HG03432 (cell line): Measurements from ENCODE around the gene APEH.
A peak's percentile ranks its signal among the peaks of the same experiment; 100 is the strongest.

ENCODE experiments used
- ATAC-seq: cut with Tn5 transposase; IDR thresholded peaks from one replicate; pipeline ENCODE4 v1.9.1; 2021; ENCODE audit warnings: mild to moderate bottlenecking, moderate library complexity; ENCODE audit not compliant: unreplicated experiment

APEH gene

DNA sequence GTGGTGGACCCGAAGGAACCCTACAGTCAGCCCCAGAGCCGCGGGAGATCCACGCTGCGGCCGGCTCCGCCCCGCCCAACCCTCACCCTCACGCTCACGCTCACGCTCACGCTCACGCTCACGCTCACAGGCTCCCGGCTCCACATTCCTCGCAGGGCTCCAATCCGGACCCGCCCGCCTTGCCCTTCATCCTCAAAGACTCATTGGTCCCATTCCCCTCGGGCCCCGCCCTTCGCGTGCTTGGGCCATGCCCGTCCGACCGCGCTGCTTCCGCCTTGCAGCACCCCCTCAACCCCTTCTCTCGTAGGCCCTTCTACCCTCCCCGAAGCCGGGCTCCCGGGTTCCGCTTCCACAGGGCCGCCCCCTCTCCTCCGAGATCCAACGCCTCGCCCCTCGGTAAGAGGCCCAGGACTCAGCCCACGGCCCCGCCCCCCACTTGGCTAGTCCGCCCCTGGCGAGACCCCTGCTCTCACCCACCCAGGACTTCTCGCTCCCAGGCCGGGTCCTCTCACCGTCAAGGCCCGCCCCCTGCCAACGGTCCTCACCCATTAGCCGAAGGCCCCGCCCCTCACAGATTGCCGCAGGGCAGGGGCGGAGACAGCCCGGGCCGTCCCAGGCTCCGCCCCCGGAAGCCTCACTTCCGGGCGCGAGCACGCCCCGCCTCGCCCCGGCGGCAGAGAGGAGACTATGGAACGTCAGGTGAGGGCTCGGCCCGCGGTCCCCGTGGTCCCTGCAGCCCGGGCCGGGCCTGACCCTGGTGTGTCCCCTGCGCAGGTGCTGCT lies at the start of gene APEH:
TSS of gene APEH (plus strand) at position 637 of the 782 bp plus-strand sequence. CDS start at position 688, 51 bp downstream.
- peak; percentile 85 for ATAC-seq

DNA sequence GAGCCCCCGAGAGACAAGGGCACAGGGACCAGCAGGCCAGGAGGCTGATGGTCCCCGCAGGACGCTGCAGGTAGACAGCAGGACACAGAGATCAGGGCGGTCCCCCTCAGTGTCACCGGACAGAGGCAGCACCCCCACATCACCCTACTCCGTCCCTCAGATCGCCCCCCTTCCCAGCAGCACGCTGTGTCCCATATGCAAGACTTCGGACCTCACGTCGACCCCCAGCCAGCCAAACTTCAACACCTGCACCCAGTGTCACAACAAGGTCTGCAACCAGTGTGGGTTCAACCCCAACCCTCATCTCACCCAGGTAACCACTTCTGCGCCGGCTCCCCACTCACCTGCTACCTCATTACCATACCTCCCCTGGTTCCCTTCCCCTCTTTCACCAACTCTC lies 49.1 kb upstream of the APEH start:
- ATAC-seq = no peak

DNA sequence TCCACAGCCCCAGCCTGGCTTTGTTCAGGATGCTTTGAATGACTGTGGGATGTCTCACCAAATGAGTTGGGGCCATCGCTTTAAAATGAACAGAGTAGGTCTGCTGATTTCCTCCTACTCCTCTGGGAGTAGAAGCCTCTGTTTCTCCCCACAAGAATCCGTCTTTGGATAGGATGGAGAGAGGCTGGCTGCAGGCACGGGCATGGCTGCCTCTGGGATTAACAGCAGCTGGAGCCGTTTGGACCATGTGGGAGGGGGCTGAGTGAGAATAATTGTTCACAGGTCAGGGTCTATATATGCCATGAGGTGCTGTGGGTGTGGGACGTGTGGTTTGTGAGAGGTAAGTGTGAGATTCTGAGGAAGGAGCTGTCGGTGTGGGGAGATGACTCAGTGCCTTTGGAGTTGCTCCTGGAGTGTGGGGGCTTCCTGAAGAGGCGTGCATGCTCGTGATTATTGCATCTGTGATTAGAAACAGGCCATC lies 48.0 kb upstream of the APEH start:
- ATAC-seq = no peak

DNA sequence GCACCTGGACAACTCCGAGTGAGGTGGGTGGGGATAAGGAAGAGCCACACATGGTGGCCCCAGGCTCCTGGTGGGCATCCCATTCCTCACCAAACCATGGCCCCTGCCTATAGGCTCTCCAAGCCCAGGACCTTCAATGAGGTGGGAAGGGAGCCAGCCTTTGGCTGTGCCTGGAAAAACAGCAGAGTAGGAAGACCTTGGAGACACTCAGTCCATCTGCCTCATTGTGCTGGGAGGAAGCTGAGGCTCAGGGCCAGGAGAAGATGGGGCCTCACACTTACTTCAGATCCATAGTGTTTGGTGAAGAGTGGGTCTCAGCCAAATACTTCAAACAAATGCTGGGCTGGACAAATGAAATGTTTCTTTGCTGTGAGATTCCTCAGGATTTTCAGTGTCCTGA lies 47.4 kb upstream of the APEH start:
- ATAC-seq = no peak

DNA sequence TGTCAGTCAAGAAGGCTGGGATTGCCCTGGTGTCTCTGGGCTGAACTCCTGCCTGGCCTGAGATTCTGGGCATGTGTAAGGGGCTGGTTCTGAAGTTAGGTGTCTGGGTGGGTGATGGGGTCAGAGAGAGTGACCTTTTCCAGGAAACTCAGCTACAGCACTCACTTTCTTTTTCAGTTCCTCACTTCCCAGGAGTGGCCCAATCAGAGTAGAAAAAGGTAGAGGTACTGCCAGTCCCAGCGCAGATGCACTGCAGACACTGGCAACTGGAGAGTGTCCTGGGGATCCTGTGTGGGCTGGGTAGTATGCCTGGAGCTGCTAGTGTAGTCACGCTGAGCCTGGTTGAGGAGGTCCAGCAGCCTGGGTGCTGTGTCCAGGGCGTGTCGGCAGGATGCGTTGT lies 46.5 kb upstream of the APEH start:
- no peak for ATAC-seq

DNA sequence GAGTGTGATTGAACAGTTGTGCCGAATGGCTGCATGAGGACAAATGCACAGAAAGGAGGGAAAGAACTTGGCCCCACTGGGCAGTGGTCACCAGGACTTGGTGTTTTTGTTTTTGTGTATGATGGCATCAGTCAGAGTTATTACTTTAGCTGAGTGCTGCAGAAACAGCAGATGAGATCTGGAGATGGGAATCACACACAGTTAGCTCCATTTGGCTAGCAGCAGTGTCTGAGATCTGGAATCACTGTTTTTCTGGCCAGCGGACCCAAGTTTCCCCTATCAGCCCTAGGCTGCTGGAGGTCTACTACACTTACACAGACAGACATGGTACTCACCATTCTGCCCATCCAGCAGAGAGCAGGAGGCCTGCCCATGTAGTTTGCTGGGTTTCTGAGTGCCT lies 45.9 kb upstream of the APEH start:
- ATAC-seq = no peak

DNA sequence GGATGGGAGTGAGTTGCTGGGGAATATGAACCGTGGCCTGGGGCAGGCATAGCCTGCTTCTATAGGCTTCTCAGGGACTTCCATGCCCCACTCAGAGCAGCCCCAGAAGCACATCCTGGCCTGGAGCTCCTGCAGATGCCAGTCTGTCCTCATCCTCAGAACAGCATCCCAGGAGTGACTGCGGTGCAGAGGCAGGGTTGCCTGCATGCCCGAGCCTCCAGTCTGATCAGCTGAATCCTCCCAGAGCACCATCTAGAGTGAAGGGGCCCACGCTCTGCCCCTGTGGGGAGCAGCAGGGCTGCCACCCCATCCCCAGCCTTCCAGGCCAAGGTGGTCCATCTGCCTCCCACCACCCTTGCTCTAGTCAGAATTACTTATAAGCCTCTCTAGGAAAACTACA lies 44.7 kb upstream of the APEH start:
- no peak for ATAC-seq

DNA sequence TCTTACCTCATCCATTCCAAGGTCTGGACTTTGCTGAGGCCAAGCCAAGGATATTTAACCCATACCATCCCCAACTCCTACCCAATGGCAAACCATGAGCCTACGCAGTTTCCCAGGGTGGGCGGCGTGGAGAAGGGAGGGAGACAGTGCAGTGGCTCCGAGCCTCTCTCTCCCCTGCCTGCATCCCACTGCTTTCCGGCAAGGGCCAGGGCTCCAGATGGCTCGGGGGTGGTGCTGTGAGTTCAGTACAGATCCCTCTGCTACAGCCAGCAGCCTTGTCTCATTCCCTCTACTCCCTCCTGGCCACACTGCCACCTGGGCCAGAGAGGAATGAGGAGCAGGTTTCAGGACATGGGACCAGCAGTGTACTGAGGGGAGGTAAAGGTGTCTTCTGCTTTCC lies 44.3 kb upstream of the APEH start:
- no peak for ATAC-seq

DNA sequence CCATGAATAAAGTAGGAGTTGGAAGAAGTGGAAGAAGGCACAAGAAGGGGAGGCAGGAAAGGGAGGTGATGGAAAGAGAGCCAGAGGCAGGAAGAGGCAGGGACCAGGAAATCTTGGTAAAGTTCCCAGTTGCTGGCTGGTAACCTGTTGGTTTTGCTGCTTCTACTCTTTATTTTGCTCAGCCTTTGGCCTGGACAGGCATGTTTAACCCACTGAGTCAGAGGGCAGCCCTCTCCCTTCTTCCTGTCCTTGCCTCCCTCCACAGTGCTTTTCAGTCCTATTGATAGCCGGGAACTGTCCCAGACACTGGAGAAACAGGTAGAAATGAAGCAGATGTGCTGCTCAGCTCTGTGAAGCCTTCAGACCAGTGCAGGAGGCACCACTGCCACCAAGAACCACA lies 43.4 kb upstream of the APEH start:
- ATAC-seq = no peak

DNA sequence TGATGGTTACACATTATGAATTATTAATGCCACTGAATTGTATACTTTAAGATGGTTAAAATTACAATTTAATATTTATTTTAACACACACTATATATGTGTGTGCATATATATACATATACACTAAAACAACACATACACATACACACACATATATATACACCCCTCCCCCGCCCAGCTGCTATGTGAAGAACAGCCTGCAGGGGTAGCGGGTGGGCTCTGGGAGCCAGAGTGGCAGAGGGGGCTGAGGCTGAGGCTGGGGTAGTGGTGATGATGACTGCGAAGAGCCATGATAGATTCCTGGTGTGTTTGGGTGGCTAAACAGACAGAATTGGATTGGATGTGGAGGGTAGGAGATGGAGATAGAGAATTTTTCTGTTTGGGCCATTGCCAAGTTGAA lies 39.4 kb upstream of the APEH start:
- ATAC-seq = no peak

DNA sequence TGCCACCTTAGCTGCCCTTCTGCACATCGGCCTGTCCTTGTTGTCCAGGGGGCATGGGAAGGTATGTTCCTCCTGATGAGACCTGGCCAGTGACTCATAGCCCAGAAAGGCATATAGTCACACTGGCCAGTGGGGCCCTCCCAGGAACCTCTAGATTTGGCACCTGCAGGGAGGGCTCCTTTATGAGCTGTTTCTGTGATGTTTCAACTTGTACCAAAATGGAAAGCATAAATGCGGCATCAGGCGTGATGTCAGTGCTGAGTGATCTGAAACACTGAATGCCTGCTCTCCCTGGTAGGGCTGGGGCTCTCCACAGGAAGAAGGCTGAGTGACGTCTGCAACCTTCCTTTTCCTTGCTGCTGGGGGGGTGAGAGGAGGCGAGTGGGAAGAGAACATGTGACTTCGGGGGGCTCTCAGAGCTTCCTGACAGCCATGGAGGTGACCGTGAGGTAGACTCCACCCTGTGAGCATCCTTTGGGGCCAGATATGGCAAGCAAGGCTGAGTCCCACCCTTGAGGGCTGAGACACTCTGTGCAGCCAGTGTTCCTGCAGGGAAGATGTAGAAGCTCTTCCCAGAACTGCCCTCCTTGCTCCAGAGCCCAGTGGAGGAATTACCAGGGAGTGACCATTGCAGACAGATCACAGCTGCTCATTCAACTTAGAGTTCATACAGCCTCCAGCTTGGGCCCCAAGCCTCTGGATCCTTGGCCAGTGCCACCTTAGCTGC lies 37.1 kb upstream of the APEH start:
- ATAC-seq = no peak

DNA sequence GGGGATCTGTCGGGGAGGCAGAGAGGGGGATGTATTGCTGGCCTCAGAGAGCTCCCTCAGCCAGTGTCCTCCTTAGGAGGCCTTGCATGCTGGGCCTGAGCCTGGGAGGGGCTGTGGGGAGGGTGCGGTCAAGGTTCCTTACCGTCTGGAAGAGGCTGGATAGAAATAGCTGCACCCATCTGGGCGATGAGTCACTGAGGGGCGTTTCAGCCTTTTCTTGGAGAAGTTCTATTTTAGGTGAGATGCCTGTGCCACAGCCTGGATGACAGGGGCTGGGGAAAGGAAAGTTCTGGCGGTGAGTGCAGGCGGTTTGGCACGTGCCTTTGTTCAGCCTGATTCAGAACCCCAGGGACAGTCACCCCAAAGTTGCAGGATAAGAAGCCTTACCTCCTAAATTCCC lies 35.7 kb upstream of the APEH start:
- ATAC-seq = no peak

DNA sequence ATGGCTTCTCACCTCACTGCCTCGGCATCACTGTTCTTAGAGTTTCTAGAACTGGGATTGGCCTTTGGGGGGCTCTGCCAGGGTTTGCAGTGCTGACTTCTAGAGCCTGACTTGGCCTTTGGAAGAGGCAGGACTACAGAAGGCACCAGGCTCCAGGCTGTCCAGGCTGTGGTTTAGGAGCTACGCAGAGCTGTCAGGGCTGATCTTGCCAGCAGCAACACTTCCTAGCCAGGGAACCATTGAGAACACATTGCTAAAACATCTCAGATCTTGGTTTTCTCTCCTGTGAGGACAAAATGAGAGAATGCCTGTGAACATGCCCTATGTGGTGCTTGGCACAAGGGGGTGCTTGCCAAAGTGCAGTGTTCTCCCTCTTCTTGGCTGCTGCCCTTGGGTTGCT lies 34.6 kb upstream of the APEH start:
- ATAC-seq = no peak

DNA sequence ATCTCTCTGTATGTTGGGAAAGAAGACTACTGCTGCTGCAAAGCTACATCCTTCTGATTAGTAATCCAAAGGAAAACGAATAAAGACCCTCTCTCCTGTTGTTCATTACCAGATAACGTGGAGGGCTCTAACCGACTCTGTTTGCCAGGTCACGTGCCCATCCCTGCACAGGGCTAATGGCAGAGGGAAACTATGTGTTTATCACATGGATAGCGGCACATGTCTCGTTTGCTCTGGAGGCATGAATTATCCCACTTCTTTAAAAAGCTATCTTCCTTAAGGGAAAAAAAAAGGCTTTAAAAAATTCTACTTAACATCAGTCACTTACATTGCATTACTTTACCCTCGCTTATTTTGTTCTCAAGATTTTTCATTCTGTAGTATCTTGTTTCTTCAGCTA lies 32.9 kb upstream of the APEH start:
- ATAC-seq = no peak

DNA sequence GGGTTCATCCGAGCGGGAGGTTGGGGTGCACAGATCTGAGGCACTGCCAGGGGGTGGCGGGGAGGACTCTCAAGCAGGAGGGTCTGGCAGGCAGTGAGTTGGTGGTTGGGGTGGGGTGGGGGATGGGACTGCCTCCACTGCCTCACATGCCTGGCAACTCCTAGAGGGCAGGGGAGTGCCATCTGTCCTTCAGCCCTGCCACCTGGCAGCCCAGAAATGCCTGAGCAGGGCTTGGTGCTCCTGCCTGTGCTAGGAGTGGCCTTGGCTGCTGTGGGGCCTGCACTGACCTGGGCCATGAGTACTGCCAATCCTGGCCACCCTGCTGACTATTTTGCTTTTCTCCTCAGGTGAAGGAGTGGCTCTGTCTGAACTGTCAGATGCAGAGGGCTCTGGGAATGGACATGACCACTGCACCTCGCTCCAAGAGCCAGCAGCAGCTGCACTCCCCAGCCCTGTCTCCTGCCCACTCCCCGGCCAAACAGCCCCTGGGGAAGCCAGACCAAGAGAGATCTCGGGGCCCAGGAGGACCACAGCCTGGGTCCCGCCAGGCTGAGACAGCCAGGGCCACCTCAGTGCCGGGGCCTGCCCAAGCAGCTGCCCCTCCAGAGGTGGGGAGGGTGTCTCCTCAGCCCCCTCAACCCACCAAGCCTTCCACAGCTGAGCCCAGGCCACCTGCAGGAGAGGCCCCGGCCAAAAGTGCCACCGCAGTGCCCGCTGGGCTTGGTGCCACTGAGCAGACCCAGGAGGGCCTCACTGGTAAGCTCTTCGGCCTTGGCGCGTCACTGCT lies 32.0 kb upstream of the APEH start:
- ATAC-seq = no peak

DNA sequence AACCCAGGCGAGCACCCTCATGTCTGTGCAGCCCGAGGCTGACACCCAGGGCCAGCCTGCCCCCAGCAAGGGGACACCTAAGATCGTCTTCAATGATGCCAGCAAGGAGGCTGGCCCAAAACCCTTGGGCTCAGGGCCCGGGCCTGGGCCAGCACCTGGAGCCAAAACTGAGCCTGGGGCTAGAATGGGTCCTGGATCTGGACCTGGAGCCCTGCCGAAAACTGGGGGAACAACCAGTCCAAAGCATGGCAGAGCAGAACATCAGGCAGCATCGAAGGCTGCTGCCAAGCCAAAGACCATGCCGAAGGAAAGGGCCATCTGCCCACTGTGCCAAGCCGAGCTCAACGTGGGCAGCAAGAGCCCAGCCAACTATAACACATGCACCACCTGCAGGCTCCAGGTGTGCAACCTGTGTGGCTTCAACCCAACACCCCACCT lies 31.4 kb upstream of the APEH start:
- ATAC-seq = no peak

DNA sequence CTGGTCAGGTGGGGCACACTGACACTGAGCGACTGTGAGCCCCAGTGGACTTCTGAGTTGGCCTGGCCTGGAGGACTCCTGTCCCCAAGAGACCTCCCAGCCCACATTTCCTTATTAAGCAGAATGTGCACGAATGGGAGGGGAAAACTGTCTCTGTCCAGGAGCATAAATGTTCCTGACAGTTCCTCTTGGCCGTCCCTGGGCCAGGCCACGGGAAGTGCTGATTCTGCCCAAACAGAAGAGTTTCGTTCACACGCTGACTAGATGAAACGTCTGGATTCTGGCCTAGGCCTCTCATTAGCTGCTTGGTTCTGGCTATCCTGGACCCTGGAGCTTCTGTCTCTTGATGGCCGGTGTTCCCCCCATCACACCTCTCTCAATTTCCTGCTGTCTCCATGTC lies 29.5 kb upstream of the APEH start:
- no peak for ATAC-seq

DNA sequence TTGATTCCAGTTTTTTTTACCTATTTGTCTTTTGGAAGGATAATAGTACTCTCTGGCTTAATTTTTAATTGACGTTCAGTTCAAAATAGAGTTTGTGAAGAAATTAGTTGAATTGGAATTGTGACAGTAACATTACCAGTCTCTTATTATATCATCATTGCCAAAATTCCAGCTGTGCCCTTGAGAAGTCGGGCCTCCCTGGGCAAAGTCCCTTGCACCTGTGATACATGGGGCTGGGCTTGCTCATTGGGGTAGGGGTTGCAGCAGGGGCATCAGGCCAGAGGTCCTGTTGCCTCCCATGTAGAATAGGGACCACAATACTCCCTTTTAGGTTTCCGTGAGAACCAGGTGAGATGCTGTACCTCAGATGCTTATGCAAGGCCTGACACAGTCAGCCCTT lies 27.9 kb upstream of the APEH start:
- no peak for ATAC-seq

DNA sequence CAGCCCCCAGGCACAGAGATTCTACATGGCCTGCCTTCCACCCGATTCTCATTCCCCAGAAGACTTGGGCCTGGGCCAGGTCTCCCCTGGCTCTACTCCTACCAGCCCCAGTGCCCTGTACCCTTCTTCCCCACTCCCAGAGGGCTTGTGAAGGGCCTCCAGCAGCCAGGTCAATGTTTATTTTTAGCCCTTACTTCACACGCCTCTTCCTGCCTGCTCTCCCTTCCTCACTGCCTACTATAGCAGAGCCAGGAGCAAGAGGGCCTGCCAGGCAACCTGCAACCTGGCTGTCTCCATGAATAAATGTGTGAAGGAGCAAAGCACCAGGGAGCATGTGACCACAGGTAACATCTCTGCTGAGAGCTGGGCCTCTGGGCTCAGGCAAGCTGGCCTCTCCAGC lies 26.4 kb upstream of the APEH start:
- ATAC-seq = no peak

DNA sequence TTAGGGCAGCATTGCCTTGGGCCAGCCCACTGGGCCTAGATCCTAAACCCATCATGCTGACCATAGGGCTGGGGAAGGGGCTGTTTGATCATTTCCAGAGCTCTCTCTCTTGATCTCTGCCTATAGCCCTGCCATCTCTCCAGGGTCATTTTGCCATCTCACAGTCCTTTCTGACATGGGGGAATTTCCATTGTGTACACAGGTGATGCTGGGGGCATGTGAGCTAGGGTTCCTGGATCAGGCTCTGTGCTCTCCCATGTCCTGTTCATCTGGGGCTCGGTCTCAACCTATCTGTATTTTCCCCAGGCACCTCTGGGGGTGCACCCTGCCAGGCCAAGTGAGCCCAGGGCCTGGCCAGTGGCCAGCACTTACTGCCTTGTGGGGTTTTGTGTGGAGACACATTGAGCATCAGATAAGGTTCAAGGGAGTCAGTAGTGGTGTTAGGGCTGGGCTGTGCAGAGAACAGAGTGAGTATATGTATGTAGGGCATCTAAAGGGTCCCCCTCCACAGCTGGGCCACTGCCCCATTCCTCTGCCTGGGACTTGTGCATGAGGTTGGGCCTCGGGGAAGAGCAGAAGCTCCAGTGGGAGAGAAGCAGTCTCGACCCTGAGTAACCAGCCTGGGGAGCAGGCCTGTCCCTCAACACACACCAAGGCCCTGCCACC lies 25.7 kb upstream of the APEH start:
- no peak for ATAC-seq

DNA sequence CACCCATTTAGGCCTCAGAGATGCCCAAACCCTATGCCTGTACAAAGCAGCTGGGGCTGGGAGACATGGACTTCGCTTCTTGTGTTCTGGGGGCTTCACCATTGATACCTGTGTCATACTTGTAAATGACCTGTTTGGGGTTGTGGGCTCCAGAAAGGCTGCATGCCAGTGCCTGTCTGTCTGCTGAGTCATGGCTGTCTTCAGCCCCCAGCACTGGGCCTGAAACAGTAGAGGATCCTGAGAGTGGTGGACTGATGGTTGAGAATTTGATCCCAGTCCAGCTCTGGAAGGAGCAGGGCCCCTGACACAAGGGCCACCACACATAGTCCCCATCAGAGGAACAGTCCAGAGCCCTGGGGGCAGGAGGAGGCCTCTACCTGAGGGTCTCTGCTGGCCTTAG lies 24.6 kb upstream of the APEH start:
- no peak for ATAC-seq
